ENCODE measurements around the gene THBS3. TPM values are rescaled to one million over a fixed set of nuclear protein-coding genes. Genes with fewer than 3 reads are reported as not detected.
A peak's percentile ranks its signal among the peaks of the same experiment; 100 is the strongest.
"Not testable (repeated sequence)": the region's sequence is repeated elsewhere in the genome, so short reads cannot be mapped to it uniquely, and the experiment has no call there.

THBS3 gene
- total RNA-seq, 1 donor from 2014 or later = 15.3 TPM

GRCh38 chr1:155169541-155169940, 38.2 kb downstream of the THBS3 start:
- no peak overlapping the region for H3K4me3 Mint-ChIP-seq
- intact Hi-C loops (cut with micrococcal nuclease) = no loop called here
- no peak for TF ChIP-seq CTCF (IDR thresholded peaks at IDR 0.05)
- no peaks in the 10 kb centered on the region for H3K9me3 Mint-ChIP-seq
- POLR2A ChIA-PET = interaction anchor here (1.2 to 4.2 kb wide), 3 partner anchors 78 to 89 kb away, joined by 3 to 38 read pairs (median 4); no protein-coding TSS in a partner anchor
- peaks cover 39% of the 10 kb centered on the region for H3K4me1 Mint-ChIP-seq
- H3K36me3 Mint-ChIP-seq (ENCODE audit: low read depth) = peaks cover 26% of the 10 kb centered on the region
- CTCF ChIA-PET = interaction anchor here (1.9 to 6.4 kb wide), 4 partner anchors 24 to 84 kb away, joined by 7 to 145 read pairs (median 24); partner anchors contain the start of gene SLC50A1
- no peak overlapping the region for H3K27ac Mint-ChIP-seq
- H3K27me3 Mint-ChIP-seq = no peaks in the 10 kb centered on the region
- ATAC-seq (ENCODE audit: low read depth) = no peak
- DNase-seq = no peak

- Mint-ChIP-seq H3K4me3 (no peak overlapping the region), H3K9me3 (no peaks in the 10 kb centered on the region), H3K27ac (no peak overlapping the region), H3K4me1 (peaks cover 33% of the 10 kb centered on the region), H3K36me3 (ENCODE audit: low read depth) (peaks cover 26% of the 10 kb centered on the region), H3K27me3 (no peaks in the 10 kb centered on the region)
- ChIA-PET CTCF (interaction anchor here (0.6 to 6.4 kb wide), 19 partner anchors 15 to 122 kb away, joined by 3 to 145 read pairs (median 5); partner anchors contain the start of genes ADAM15, DPM3 and SLC50A1), POLR2A (interaction anchor here (1.1 to 4.5 kb wide), 8 partner anchors 25 to 88 kb away, joined by 3 to 92 read pairs (median 6); partner anchors contain the start of gene SLC50A1)
- intact Hi-C loops (cut with micrococcal nuclease) = loop anchor here (1.0 kb wide), 1 partner anchor 56 kb away; no protein-coding TSS in a partner anchor
- DNase-seq = no peak
- no peak for TF ChIP-seq CTCF (IDR thresholded peaks at IDR 0.05)
- ATAC-seq (ENCODE audit: low read depth) = no peak
Observed at GRCh38 chr1:155168456-155169210, 39.1 kb downstream of the THBS3 start.

GRCh38 chr1:155168105-155168445, 39.6 kb downstream of the THBS3 start:
- not testable (repeated sequence) for DNase-seq; H3K27ac Mint-ChIP-seq; H3K9me3 Mint-ChIP-seq; H3K27me3 Mint-ChIP-seq; ATAC-seq (ENCODE audit: low read depth)
- ChIA-PET CTCF (interaction anchor here (0.6 to 6.4 kb wide), 21 partner anchors 14 to 604 kb away, joined by 3 to 145 read pairs (median 4); partner anchors contain the start of genes ADAM15, DPM3 and SLC50A1), POLR2A (interaction anchor here (1.1 to 4.5 kb wide), 8 partner anchors 18 to 83 kb away, joined by 3 to 92 read pairs (median 6); partner anchors contain the start of gene SLC50A1)
- H3K4me3 Mint-ChIP-seq = peak overlapping the region; percentile 80
- peaks cover 22% of the 10 kb centered on the region for H3K36me3 Mint-ChIP-seq (ENCODE audit: low read depth)
- intact Hi-C loops (cut with micrococcal nuclease) = loop anchor here (1.0 kb wide), 1 partner anchor 56 kb away; no protein-coding TSS in a partner anchor
- H3K4me1 Mint-ChIP-seq = peaks cover 28% of the 10 kb centered on the region

- H3K27me3 Mint-ChIP-seq = no peaks in the 10 kb centered on the region
- intact Hi-C loops (cut with micrococcal nuclease) = loop anchor here (1.0 kb wide), 8 partner anchors 17 to 122 kb away; partner anchors contain the start of genes DPM3, EFNA4 and SLC50A1
- no peak for TF ChIP-seq CTCF (IDR thresholded peaks at IDR 0.05)
- H3K36me3 Mint-ChIP-seq (ENCODE audit: low read depth) = peaks cover 17% of the 10 kb centered on the region
- peaks cover 25% of the 10 kb centered on the region for H3K4me1 Mint-ChIP-seq
- peak overlapping the region; percentile 72 for H3K27ac Mint-ChIP-seq
- peak; percentile 80 for DNase-seq
- ChIA-PET POLR2A (interaction anchor here (0.5 to 4.5 kb wide), 20 partner anchors 13 to 106 kb away, joined by 3 to 92 read pairs (median 6); partner anchors contain the start of genes DPM3, EFNA4 and SLC50A1), CTCF (interaction anchor here (0.6 to 6.4 kb wide), 28 partner anchors 10 to 603 kb away, joined by 3 to 145 read pairs (median 4); partner anchors contain the start of genes ADAM15, DPM3, EFNA4 and SLC50A1)
- peak; percentile 82 for ATAC-seq (ENCODE audit: low read depth)
- H3K4me3 Mint-ChIP-seq = peak overlapping the region; percentile 80
- H3K9me3 Mint-ChIP-seq = no peaks in the 10 kb centered on the region
Observed at GRCh38 chr1:155167166-155168104, 40.3 kb downstream of the THBS3 start.
